Midbrain (tissue), 1 donor: ENCODE measurements around the gene TTC23L.
A peak's percentile ranks its signal among the peaks of the same experiment; 100 is the strongest.
"Not testable (repeated sequence)": the region's sequence is repeated elsewhere in the genome, so short reads cannot be mapped to it uniquely, and the experiment has no call there.

ENCODE experiments used
- DNase-seq: peaks from one replicate; lab custom pipeline; 2025; lab: John Stamatoyannopoulos, UW

Gene TTC23L

DNA sequence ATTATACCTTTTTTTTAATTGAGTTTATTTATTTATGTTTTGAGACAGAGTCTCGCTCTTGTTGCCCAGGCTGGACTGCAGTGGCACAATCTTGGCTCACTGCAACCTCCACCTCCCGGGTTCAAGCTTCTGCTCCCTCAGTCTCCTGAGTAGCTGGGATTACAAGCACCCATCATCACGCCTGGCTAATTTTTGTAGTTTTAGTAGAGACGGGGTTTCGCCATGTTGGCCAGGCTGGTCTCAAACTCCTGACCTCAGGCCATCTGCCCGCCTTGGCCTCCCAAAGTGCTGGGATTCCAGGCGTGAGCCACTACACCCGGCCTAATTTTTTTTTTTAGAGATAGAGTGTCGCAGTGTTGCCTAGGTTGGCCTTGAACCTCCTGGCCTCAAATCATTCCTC, 84.3 kb downstream of the TTC23L start:
- not testable (repeated sequence) for DNase-seq

- no peak for DNase-seq
Observed at GRCh38 chr5:34923694-34924461, 84.9 kb downstream of the TTC23L start.

- no peak for DNase-seq
Observed at GRCh38 chr5:34924462-34924765, 85.5 kb downstream of the TTC23L start.

DNA sequence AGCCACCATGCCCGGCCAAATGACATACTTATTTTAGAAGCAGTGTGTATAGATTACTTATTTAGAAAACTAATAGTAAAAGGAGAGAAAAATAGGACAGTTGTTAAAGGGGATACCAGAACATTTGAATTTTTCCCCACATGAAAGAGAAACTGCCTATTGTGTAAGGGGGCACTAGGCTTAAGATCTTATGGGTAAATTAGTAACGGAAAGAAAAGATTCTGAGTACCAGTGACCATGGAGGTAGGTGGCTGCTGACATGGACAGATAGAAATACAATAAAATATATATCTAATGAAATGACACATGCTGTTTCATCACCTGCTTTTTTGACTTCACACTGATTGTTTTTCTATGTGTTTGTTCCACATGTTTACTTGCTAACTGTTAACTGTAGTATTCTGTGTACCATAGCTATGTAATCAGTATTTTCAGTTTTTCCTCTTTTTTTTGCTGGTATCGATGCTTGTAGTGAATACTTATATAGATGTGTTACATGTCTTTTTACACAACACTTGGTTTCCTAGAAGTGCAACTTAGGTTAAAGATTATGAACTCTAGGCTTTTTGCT, 87.4 kb downstream of the TTC23L start:
- no peak for DNase-seq

GRCh38 chr5:34927785-34928184, 88.8 kb downstream of the TTC23L start:
- DNase-seq = no peak

DNA sequence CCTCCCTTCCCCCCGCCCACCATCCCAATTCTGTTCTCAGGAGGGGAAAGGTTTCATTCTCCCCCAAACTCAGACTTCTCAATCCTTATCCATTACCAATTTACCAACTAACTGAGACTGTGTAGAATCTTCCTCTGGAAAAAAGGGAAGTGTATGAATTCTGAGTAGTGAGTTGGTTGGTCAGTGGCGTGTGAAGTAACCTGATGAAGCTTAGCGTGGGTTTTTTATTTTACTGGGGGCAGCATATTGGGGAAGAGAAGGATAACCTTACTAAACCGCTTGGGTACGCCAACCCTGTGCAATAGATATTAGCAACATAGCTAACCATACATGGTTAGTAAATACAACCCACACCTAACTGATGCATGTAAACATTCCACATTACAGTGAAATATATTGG, 89.3 kb downstream of the TTC23L start:
- DNase-seq = no peak

- peak; percentile 98 for DNase-seq
Observed at GRCh38 chr5:34929134-34929719, 90.3 kb downstream of the TTC23L start, which contains the start of gene DNAJC21. Gene DNAJC21, plus strand, starts transcription at chr5:34929559. Its CDS starts 261 bp downstream, at chr5:34929820.

DNA sequence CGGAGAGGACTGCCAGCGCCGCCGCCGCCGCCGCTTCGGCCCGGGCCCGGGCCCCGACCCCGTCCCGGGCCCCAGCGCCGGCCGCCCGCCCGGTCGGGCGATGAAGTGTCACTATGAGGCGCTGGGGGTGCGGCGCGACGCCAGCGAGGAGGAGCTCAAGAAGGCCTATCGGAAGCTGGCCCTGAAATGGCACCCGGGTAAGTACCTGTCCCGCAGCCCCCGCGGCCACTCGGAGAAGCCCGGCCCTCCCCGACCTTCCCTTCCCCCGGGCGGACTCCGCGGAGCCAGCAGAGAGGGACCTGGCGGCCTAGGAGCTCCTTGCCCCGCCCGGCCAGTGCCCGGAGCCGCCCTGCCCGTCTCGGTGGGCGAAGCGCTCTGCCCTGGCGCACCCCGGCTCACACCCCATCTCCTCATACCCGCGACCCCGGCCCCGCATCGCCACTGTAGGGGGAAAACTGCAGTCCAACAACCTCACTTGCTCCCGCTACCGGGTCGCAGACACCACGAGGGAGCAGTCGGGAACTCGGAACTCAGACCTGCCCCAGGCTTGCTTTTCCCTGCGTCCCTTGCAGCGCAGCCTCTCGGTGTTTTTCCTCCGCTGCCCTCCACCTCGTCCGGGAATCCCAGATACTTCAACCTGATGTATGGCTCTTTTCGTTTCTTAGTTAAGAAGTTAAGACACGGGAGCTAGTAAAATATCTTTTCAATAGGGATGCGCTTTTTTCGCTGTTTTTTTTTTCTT, 90.9 kb downstream of the TTC23L start:
- DNase-seq = peak; percentile 66

- no peak for DNase-seq
Observed at GRCh38 chr5:34930462-34930844, 91.5 kb downstream of the TTC23L start.

GRCh38 chr5:34930870-34931269, 91.9 kb downstream of the TTC23L start:
- DNase-seq = no peak

DNA sequence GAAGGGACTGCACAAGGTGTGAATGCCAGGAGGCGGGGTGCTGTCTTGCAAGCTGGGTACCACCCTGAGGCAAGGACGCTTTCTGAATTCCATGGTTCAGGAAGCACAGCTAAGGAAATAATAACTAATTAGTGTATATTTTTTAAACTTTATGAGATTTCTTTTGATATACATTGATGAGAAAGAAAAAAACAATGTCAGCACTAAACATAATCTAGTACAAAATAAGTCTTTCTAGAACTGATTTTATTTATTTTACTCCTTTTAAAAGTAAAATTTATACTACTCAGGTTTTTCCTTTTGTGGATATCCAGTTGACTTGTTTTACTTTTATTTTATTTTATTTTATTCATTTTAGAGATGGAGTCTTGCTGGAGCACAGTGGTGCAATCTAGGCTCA, 94.0 kb downstream of the TTC23L start:
- no peak for DNase-seq

DNA sequence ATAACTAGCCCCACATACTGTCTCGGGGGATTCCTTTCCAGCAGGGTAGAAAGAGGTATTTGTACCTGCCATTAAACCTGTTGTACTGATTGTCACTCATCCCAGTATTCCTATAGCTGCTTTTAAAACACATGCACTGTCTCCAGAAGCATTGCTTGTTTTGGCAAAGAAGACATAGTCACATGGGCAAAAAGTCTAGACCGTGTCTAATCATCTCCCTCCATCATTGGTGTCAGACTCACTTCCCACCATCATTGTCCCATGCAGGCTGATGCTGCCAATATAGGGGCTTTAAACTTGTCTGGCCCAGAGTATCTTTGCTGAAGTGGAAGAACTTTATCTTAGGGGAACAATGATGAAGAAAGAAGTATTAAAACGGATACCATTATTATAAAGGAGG, 103.0 kb downstream of the TTC23L start:
- no peak for DNase-seq

DNA sequence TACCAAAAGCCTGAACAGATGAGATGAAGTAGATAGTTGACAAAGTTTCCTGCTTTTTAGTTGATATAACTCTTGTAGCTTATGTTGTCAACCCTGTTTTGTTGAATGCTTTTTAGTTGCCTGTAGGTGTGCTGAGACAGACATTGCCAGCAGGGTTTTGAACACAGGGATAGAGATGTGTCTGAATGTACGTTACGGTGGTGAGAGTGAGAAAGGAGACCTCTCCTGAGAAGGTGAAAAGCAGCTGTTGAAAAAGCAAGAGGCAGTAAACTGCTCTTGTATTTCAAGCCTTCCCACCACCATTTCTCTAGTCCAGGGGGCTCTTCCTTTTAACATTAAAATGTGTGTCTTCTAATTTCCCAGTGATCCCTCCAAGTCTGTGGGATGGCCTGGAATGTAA, 105.1 kb downstream of the TTC23L start:
- no peak for DNase-seq

DNA sequence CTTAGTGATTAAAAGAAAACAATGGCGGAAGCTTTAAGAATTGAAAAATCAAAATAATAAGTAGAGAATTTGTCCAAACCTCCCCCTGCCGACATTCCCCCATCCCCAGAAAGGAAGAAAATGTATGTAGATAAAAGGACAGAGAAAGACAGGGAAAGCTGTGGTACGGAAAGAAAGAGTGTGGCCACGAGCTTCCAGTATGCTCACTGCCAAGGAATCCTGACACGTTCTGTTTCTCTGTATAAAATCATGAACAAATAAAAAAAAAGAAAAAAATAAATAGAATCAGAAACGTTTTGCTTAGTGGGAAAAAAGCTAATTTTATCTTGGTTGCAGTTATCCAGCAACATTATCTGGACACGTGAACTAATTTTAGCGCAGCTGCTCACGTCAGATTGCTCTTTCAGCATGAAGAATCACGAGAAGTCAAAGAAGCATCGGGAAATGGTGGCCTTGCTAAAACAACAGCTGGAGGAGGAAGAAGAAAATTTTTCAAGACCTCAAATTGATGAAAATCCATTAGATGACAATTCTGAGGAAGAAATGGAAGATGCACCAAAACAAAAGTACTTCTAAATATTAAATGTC, 105.6 kb downstream of the TTC23L start:
- no peak for DNase-seq
